ENCODE results near the gene CCL28.

Gene CCL28

DNA sequence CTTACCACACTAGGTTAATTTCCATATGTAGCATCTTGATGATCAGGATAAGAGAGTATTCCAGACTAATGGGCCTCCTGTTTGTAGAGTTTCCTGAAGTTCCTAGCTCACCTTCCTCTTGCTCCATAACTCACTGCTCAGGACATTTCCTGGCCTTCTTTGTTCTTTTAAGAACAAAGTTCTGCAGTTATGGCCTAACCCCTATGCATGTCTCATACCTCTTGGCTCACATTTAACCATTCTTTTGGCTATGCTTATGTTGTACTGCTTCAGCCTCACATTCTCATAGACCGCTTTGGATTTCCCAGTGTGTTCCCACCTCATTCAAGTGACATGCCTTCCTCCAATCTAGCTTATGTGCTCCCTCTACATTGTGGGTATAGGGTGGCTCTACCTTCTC, 58.5 kb downstream of the CCL28 start:
- no peak for TF ChIP-seq CTCF (conservative IDR thresholded peaks at IDR 0.05)
- no peak overlapping the region for H3K27ac ChIP-seq

DNA sequence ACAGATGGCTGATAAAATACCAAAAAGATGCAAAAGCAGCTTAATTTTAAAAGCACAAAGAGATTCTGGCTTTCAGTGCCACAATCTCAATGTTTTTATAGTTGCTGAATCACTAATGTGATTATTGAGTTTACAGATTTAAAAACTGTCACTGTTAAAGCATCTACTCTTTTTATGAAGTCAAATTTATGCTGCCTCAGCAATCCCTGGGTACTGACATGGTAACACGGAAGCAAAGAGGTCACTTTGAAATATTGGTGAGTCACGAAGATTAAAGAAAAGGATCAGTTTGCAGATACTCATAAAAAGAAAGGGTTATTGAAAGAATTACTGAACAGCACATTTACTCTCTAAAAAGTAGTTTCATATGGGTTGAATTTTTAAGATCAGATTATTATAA, 59.3 kb downstream of the CCL28 start:
- no peak overlapping the region for H3K27ac ChIP-seq

DNA sequence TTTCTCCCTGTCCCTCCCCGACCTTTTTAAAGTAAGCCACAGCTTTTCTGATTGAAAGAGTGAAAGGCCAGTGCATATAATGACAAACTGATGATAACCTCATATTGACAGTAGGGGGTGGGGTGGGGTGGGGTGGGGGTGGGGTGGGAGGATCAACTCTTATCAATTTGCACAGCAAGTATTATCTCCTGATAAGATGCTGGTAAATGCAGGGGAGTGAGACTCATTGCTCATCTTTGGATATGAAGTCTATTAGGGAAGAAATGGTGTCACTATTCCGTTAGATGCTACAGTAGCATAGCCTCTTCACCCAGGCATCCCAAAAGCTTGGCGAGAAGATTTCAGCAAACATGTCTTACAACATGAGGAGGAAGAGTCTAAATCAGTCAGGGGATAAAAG, 60.1 kb downstream of the CCL28 start:
- H3K27ac ChIP-seq: no peak overlapping the region
- TF ChIP-seq ZFX (IDR thresholded peaks at IDR 0.05) (no peak), CTCF (conservative IDR thresholded peaks at IDR 0.05) (no peak)

More for the DNA sequence above, 59.3 kb downstream of the CCL28 start:
- TF ChIP-seq CTCF (conservative IDR thresholded peaks at IDR 0.05): no peak
- no peak for TF ChIP-seq ZFX (IDR thresholded peaks at IDR 0.05)

DNA sequence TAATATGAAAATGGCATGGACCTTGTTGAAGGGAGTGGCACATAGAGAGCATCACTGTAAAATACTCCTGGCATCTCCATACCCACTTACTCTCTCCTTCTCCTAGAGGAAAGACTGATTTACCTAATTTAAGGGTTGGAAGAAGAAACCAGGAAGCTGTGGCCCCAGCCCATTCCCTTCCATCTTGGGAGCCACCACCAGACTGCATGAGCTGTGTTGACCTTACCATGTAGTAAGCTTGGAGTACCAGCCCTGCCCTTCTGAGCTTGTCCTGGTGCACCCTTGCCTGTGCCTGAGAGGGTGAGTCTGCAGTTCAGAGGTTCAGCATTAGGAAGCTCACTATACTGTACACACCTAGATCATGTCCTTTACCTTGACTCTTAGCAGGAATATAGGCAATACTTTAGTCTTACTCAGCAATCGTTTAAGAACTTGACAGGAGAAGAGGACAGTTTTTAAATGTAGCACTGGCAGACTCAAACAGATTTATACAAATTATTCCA, 63.3 kb downstream of the CCL28 start:
- TF ChIP-seq ZFX (IDR thresholded peaks at IDR 0.05): no peak
- no peak for TF ChIP-seq CTCF (conservative IDR thresholded peaks at IDR 0.05)

DNA sequence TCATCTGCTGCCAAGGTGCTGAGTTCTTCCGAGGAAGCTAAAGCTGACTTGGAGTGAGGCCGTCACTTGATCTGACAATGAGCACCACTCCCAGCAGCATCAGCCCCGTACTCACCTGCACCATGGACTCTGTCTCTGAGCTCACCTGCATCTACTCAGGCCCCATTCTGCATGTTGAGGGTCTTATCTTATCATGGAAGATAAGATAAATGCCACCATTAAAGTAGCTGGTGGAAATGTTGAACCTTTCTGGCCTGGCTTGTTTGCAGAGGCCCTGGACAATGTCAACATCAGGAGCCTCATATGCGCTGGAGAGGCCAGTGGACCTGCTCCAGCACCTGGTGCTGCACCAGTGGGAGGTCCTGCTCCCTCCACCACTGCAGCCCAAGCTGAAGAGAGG, 64.0 kb downstream of the CCL28 start:
- TF ChIP-seq ZFX (IDR thresholded peaks at IDR 0.05): no peak
- no peak for TF ChIP-seq CTCF (conservative IDR thresholded peaks at IDR 0.05)
- H3K27ac ChIP-seq: no peak overlapping the region

More for the DNA sequence above, 63.3 kb downstream of the CCL28 start:
- no peak overlapping the region for H3K27ac ChIP-seq

GRCh38 chr5:43338862-43339261, 73.3 kb downstream of the CCL28 start:
- TF ChIP-seq CTCF (conservative IDR thresholded peaks at IDR 0.05): no peak
- no peak for TF ChIP-seq ZFX (IDR thresholded peaks at IDR 0.05)

DNA sequence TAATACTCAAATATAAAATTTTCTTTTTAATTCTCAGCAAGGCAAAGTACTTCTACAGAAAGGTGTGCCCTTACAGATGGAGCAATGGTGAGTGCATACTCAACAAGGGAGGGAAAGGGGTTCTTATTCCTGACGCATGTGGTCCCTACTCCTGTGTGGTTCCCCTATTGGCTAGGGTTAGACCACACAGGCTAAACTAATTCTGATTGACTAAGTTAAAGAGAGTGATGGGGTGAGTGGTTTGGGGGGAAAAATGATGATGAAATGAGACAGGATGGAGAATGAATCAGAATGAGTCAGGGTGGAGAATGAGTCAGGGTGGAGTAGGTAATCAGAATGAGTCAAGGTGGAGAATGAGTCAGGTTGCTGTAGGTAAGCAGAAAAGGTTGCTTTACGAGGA, 76.0 kb downstream of the CCL28 start:
- no peak overlapping the region for H3K27ac ChIP-seq
- TF ChIP-seq CTCF (conservative IDR thresholded peaks at IDR 0.05) (no peak), ZFX (IDR thresholded peaks at IDR 0.05) (no peak)

More at GRCh38 chr5:43338862-43339261, 73.3 kb downstream of the CCL28 start:
- H3K27ac ChIP-seq: no peak overlapping the region
